HG02885 (cell line): Measurements from ENCODE around the gene SH3GLB2.
"Not testable (repeated sequence)": the region's sequence is repeated elsewhere in the genome, so short reads cannot be mapped to it uniquely, and the experiment has no call there.

Source experiments
- ATAC-seq: cut with Tn5 transposase; IDR thresholded peaks from one replicate; pipeline ENCODE4 v1.9.1; 2021; ENCODE audit warnings: mild to moderate bottlenecking; ENCODE audit not compliant: unreplicated experiment, poor library complexity

SH3GLB2 gene

GRCh38 chr9:129054163-129054851, 26.2 kb upstream of the SH3GLB2 start:
- ATAC-seq, result no peak

GRCh38 chr9:129053020-129053419, 24.9 kb upstream of the SH3GLB2 start:
- no peak for ATAC-seq

GRCh38 chr9:129052592-129052991, 24.5 kb upstream of the SH3GLB2 start:
- ATAC-seq, result no peak

GRCh38 chr9:129042016-129042415, 13.9 kb upstream of the SH3GLB2 start:
- no peak for ATAC-seq

GRCh38 chr9:129040113-129040643, 12.0 kb upstream of the SH3GLB2 start:
- ATAC-seq, result no peak

GRCh38 chr9:129038109-129038852, 10.2 kb upstream of the SH3GLB2 start:
- ATAC-seq, result no peak

GRCh38 chr9:129037767-129038098, 9.6 kb upstream of the SH3GLB2 start:
- no peak for ATAC-seq

GRCh38 chr9:129036923-129037766, 9.0 kb upstream of the SH3GLB2 start:
- ATAC-seq, result no peak

GRCh38 chr9:129036241-129036922, 8.3 kb upstream of the SH3GLB2 start, which contains the start of gene MIGA2:
Gene MIGA2, plus strand, starts transcription at chr9:129036626. Its CDS starts 3,969 bp downstream, at chr9:129040595.
- ATAC-seq, result peak; percentile 97

- not testable (repeated sequence) for ATAC-seq
Measured at GRCh38 chr9:129035838-129036237, 7.7 kb upstream of the SH3GLB2 start.

- ATAC-seq, result no peak
Measured at GRCh38 chr9:129033216-129033615, 5.1 kb upstream of the SH3GLB2 start.

GRCh38 chr9:129032541-129033159, 4.5 kb upstream of the SH3GLB2 start:
- no peak for ATAC-seq

- ATAC-seq, result no peak
Measured at GRCh38 chr9:129031514-129031913, 3.4 kb upstream of the SH3GLB2 start.

GRCh38 chr9:129030191-129030590, 2.1 kb upstream of the SH3GLB2 start:
- ATAC-seq, result no peak

GRCh38 chr9:129027685-129028191, 393 bp downstream of the SH3GLB2 start:
- ATAC-seq, result peak; percentile 42

GRCh38 chr9:129027224-129027684, 877 bp downstream of the SH3GLB2 start:
- no peak for ATAC-seq

- no peak for ATAC-seq
Measured at GRCh38 chr9:129026442-129027223, 1.5 kb downstream of the SH3GLB2 start.

- ATAC-seq, result no peak
Measured at GRCh38 chr9:129023908-129024233, 4.3 kb downstream of the SH3GLB2 start.
